DOHH2 (cell line): ENCODE results near the gene SYNE3.

ENCODE experiments used
- CTCF ChIP-seq: fragments of 200-600 bp; sonication (generic); IDR thresholded peaks from one replicate; pipeline ENCODE4 v1.5.1; 2014; ENCODE audit warnings: antibody characterized with exemption, mild to moderate bottlenecking, low read depth, low read length; ENCODE audit not compliant: poor library complexity, severe bottlenecking
- EZH2phosphoT487 ChIP-seq: fragments of 200-600 bp; sonication (generic); IDR thresholded peaks from 2 replicates; pipeline ENCODE4 v1.6.1; 2017; ENCODE audit warnings: borderline replicate concordance, mild to moderate bottlenecking, antibody characterized with exemption, low read length, moderate library complexity, mixed read lengths

DNA sequence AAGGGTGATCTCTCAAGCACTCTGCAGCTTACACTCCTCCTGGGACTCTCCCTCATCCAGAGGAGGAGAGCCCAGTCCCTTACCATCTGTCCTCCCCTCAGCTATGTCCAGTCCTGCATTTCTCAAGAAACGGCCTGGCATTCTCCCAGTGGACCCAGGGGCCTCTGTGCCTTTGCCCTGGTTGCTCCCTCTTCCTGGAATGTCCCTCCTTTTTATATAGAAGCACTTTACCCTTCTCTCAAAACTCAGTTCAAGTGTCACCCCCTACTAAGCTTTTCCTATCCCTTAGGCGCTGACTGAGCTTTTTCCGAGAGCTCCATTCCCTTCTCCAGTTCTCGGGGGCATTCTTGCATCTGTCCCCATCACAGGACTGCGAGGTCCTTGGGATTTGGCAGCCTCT lies 9.5 kb upstream of the SYNE3 start:
- TF ChIP-seq CTCF (no peak), EZH2phosphoT487 (no peak)
